ENCODE measurements around the gene KLHL36.
"Not testable (repeated sequence)": the region's sequence is repeated elsewhere in the genome, so short reads cannot be mapped to it uniquely, and the experiment has no call there.

The KLHL36 gene

DNA sequence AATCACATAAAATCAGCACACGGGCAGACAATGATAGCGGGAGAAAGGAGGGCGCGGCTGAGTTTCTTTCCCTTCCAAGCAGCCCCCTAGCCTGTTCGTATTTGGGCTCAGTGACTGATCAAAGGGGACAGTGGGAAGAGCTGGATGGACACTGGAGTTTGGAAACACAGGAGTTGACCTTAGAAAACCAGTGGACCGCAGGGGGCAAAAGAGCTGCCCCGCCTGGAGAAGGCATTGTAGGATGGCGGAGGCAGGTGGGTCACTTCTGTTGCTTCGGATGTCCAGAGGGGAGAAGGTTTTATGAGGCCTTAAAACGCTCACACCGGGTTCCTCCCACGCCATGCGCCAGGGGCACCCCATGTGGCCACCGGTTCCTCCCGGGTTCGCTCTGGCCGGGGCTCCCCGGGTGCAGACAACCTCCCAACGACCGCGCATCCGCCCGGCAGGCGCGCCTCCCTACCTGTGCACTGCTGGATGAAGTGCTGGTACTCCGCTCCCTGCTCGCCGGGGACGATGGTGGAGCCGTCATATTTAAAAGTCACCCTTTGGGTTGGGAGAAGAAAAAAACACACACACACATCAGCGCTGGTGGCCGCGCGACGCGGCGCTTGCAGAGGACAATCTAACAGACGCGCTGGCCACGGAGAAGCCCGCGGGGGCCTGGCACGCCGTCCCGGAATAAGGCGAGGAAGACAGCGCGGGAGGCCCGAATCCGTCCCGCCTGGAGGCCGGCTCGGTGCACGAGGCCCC is 31.1 kb upstream of the KLHL36 start:
- peak; percentile 55 for DNase-seq

DNA sequence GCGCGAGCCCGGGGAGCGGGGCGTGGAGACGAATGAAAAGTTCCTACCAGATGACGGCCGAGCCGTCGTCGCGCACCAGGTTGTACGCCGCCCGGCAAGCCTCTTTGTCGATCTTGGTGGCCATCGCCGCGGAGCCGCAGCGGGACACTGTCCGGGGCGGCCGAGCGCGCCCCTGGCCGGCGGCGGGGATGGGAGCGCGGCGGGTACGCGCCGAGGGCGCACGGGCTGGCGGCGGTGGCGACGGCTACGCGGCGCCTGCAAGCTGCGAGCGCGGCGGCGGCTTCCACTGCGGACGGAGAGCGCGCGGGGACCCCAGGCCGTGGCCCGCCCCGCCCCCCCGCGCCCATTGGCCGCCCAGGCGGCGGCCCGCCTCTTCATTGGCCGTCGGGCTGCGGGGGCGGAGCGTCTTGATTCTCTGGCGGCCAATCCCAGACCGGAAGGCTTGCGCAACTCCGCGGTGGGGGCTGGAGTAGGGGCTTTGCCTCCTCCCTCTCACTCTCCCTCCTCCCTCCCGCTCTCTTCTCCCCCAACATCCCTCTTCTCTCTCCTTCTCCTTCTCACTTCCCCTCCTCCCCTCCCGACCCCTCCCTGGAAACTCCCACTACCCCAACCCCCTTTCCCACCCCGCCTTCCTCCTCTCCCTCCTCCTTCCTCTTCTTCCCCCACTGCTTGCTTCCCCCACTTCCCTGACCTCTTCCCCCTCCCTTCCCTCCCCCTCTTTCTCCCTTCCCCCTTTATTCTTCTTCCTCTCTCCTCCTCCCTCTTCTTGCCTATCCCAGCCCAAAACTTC is 30.3 kb upstream of the KLHL36 start, which contains the start of gene COTL1:
Gene COTL1 (minus strand): TSS at position 288 of the 790 bp plus-strand sequence. CDS start 164 bp downstream, at position 124.
- DNase-seq: peak; percentile 98

DNA sequence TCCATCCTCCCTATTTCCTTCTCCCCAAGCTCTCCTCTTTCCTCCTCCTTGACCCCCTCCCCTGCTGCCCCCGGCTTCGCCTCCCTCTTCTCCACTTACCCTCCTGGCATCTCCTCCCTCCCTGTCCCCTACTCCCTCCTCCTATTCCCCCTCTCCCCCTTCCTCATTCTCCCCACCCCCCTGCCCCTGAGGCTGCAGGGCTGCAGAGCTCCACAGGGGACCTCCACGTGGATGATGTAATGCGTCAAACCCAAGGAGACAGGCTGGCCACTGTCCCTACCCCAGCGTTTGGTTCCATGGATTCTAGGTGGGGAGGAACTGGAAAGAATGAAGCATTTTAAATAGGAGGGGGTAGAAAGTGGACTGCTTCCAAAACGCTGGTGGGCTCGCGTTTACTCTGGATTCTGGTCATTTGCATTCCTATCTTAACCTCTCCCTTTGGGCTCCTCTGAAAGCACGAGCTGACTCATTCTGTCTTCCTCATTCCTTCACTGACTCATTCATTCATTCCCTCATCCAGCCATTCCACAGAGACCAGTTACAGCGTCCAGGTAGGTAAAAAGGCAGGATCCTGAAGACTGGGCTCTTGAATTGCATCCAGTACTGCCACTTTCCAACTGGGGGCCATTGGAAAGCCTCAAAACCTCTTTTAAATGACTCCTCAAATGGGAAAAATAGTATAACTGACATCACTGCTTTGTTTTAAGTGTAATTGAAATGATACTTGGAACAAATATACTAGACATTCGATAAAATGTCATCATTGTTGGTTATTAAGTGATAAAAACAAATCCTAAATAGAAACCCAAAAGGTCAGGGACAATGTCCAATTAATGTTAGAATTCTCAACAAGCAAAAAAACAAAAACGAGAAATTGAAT is 29.5 kb upstream of the KLHL36 start:
- no peak for DNase-seq

DNA sequence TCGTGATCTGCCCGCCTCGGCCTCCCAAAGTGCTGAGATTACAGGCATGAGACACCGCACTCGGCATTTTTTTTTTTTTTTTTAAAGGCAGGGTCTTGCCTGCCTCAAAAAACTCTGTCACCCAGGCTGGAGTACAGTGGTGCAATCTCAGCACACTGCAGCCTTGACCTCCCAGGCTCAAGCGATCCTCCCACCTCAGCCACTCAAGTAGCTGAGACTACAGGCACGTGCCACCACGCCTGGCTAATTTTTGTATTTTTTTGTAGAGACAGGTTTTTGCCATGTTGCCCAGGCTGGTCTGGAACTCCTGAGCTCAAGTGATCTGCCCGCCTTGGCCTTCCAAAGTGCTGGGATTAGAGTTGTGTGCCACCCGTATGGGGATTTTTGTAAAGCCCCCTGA is 27.4 kb upstream of the KLHL36 start:
- not testable (repeated sequence) for DNase-seq

DNA sequence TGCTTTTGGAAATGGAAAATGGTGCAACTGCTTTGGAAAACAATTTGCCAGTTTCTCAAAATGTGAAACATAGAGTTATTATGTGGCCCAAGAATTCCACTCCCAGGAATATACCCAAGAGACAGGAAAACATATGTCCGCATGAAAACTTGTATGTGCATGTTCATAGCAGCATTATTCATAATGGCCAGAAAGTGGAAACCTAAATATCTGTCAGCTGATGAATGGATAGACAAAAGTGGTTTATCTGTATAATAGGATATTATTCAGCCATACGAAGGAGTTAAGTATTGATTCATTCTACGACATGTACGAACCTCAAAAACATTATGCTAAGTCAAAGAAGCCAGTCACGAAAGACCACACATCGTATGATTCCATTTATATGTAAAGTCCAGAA is 22.8 kb upstream of the KLHL36 start:
- DNase-seq: no peak

DNA sequence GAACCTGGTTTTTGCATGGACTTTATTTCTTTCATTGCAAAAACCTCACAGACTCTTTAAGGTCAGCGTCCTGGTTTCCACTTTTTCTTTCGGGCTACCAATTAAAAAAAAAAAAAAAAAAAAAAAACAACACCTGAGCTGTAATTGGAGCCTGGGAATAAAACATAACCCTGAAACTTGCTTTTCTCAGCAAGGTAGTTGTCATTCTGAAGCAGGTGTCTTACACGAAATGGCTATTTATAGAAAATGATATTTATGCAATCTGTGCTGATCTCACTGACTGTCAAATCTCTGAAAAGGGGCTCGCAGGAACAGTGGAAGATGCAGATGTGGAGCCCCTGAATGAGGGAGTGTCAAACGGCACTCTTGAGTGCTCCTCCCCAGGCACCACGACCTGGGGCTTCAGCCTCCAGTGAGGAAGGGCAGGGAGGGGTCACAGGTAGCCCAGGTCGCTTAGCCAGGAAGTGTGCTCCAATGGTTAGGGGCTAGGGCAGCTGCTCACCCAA is 20.0 kb upstream of the KLHL36 start:
- no peak for DNase-seq

DNA sequence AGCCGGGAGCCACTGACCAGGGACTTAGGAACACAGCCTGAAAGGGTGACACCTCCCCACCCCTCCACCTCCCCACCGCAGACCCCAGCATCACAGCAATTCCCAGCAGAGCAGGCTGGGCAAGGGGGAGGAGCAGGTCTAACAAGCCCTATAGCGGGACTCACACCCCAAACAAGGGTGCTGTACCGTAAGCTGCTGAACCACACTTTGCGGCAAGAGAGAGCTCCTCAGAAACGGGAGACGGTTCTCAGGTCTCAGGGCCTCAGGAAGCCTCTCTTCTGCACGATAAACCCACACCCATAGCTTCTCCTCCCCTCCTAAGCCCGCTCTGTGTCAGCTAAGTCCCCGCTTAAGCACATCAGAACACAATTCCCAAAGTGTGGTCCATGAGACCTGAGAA is 18.7 kb upstream of the KLHL36 start:
- no peak for DNase-seq

DNA sequence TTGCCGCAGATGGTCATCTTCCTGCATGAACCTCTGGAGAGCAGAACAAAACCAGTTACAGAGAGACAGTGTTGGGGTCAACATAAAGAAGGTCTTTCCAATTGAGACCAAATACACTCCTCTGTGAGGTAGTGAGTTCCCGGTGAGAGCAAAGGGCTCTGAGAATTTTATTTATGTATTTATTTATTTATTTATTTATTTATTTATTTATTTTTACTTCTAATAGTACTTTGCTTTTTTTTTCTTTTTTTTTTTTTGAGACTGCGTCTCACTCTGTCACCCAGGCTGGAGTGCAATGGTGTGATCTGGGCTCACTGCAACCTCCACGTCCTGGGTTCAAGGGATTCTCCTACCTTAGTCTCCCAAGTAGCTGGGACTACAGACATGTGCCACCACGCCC is 18.3 kb upstream of the KLHL36 start:
- DNase-seq: no peak

DNA sequence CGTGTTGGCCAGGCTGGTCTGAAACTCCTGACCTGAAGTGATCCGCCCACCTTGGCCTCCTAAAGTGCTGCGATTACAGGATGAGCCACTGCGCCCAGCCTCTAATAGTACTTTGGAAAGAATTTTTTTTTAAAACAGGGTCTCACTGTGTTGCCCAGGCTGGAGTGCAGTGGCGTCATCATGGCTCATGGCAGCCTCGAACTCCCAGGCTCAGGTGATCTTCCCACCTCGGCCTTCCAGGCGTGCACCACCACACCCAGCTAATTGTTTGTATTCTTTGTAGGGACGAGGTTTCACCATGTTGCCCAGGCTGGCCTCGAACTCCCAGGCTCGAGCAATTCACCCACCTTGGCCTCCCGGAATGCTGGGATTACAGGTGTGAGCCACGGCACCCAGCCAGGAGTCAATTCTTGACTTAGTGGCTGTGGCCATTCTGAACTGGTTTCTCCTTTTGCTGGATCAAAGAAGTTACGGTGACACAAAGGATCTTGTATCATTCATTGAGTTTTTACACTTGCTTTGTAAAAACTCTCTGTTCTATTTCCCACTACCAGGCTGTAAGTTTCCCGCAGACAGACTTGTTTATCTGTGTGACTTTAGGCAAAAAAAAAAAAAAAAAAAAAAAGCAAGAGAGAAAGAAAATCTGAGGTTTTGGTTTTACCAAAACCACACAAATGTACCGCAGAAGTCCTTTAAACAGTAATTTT is 17.7 kb upstream of the KLHL36 start:
- DNase-seq: no peak

DNA sequence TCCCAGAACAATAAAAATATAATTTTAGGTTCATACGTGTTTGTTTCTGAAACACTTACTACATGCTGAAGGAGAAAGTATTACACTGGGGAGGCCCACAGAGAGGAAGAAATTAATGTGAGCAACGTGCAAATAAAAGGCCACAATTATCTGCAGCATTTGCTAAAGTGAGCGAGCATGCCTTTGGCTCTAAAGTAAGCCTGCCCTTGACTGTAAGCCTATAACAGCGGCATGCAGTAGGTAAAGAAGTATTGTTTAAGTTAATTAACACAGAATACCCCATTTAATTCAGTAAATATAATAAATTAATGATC is 17.2 kb upstream of the KLHL36 start:
- no peak for DNase-seq

DNA sequence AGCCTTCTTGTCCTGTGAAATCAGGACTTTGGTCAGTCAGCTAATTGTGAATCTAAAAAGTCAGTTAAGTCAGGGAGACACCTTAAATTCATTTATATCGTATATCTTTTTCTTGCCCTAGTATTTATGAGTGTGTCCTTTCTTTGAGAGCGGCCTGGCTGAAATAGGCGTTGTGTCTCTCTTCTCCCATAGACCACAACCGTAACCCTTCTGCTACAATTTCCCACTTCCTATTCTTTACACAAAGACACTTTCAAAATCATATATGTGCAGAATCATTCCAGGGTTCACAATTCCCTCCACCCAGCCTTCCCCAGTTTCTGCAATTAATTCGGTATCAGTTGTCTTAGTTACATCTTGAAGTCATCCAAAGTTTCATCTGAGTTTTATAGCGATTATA is 16.4 kb upstream of the KLHL36 start:
- DNase-seq: no peak

DNA sequence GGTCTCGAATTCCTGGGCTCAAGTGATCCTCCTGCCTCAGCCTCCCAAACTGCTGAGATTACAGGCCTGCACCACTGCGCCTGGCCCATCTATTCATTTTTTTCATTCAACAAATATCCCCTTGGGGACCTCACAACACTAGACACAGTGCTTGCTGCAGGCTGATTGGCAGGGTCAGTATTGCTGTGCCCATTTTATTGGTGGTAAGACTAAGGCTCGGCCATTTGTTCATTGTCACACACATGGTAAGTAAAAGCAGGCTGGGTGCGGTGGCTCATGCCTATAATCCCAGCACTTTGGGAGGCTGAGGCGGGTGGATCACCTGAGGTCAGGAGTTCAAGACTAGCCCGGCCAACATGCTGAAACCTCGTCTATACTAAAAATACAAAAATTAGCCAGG is 15.4 kb upstream of the KLHL36 start:
- not testable (repeated sequence) for DNase-seq

DNA sequence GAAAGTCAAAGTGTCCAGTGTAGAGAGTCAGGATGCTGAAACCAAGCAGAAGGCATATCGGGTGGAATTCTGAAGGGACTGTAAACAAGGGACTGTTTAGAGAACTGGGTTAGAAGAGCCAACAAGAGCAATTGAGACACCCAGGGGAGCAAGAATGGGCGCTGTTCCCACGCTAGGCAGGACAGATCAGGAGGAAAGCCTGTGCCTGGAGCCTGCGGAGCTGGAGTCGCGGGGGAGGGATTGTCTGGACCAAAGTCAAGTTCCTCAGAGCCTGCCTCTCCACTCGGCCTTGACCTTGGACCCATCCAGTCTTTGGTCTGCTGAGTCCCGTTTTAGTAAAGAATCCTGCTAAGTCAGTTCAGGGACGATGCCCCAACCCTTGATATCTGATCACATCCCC is 14.7 kb upstream of the KLHL36 start:
- no peak for DNase-seq

DNA sequence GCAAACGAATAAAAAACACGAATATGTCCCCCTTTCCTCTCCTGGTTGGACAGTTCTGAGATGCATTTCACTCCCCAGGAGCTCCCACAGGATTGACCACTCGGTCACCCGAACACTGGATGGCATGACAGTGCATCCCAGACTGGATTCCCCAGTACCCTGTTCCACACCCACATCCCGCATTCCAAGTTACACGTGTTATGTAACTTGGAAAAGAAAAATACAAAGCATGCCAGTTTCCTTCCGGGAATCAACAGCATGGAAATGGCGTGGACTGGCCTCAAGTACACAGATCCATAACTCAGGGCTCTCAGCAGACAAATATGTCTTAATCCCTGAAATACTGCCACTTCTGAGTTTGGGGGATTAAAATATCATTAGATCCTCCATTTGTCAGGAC is 12.6 kb upstream of the KLHL36 start:
- DNase-seq: no peak

DNA sequence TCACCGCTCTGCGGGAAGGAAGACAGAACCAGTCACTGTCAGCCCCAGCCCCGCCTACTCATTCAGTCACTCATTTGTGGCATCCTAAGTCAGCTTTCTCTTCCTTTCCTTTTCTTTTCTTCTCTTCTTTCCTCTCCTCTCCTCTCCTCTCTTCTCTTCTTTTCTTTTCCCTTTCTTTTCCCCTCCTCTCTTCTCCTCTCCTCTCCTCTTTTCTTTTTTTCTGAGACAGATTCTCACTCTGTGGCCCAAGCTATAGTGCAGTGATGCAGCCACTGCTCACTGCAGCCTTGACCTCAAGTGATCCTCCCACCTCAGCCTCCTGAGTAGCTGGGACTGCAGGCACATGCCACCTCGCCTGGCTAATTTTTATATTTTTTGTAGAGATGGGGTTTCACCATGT is 10.6 kb upstream of the KLHL36 start:
- no peak for DNase-seq

DNA sequence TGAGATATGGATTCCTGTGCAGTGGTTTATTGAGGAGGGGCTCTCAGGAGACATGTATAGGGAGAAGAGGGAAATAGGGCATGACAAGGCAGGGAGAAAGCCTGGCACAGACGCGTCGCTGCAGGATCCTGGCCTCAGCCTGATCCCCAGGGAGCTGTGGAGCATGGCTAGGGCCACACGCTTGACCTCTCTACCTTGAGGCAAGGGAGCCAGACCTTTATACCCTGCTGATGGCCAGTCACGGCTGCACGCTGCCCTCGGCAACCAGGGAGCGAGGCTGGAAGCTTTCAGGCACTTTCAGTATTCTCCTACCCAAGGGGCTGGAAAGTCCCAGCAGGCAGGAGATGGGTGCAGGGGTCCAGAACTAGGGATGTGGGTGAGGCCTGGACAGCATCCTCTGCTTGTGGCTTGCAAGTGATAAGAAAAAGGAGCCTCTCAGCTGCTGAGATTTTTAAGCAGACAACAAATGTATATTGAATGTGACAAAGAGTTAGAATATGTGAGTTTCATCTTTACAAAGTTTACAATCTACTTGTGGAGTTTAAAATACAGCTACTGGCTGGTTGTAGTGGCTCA is 10.0 kb upstream of the KLHL36 start:
- no peak for DNase-seq

DNA sequence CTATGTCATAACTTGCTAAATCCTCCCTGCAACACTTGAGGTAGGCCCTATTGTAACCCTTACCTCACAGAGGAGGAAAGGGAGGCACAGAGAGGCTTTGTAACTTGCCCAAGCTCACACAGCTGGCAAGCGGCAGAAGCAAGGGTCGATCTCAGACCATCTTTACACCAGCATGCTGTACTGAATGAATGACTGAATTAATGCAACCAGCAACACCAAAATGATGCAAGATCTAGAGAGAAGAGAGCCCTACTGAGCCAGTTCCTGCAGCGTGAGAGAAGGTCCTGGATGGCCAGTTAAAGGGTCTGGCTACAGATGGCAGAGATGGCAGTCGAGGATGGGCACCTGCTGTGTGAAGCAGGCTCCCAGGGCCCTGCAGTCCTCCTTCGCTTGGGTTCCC is 8.2 kb upstream of the KLHL36 start:
- DNase-seq: no peak

DNA sequence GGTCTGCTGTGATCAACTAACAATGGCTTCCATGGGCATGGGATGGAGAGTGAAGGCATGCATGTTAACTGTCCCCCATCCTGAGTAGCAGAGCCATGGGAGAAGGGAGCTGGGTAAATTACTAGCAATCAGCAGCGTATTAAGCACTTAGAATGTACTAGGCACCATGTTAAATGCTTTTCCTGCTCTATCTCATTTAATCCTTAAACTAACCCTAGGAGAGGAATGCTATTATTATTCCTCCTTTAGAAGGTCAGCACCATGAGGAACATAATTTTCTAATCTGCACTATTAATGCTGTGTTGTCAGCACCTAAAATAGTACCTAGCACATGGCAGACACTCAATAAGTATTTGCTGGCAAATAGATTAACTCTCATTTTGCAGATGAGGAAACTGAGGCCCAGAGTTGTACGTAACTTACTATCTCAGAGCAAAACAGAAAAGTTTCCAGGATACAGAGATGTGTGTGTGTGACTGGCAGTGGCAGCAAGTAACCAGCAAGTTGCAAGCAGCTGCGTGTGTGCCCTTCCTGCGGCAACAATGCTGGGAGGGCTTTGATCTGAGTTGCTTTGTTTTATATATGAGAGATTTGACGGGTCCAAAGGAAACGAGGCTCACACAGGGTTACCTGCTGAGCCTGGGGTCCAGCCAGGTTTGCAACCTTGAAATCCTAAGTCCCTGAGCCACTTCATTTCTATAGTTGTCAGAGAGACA is 6.5 kb upstream of the KLHL36 start:
- no peak for DNase-seq

DNA sequence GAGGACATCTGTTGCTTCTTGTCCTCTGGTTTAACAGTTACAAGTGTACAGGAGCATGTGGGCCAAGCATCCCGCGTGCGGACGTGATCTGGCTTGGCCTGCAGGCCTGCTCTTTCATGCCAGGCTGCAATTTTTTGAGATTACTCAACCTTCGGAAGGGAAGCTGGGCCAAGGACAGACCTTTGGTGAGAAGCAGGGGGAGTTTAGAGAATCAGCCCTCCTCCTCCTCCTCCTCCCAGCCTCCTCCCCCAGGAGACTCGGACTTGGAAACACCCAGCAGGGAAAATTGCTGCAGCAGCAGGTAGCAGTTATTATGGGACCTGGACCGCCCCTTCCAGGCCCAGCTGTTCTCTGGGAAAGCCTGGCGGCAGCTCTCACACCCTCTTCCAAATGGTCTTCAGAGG is 5.1 kb upstream of the KLHL36 start:
- DNase-seq: no peak

DNA sequence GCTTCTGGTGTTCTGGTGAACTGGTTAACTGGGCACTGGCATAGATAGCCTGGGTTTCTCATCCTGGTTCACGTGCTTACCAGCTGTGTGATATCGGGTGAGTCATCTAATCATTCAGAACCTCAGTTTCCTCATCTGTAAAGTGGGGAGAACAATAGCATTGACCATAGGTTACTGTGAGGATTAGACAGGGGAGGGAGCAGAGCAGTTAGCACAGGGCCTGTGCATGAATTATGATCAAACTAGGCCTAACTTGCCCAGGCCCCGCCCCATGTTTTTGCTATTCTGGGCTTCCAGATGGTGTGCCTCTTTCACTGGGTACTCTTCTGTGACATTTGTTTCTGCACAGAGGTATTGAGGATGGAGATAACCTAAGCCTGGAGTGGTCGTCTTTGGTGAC is 4.6 kb upstream of the KLHL36 start:
- no peak for DNase-seq
